Common myeloid progenitor, CD34-positive (primary cell): ENCODE results near the gene GPR85.

ENCODE experiments used
- CTCF ChIA-PET: fragments of 350-600 bp; sonication (Branson Sonifier 250); formaldehyde crosslinking; loops from one replicate; lab custom pipeline; 2021; ENCODE audit warnings: antibody characterized with exemption; lab: Charles Lee
- POLR2A ChIA-PET: fragments of 350-600 bp; sonication (Branson Sonifier 250); formaldehyde crosslinking; loops from one replicate; lab custom pipeline; 2021; ENCODE audit warnings: antibody characterized with exemption; lab: Charles Lee
- DNase-seq, 3 donors: peaks; one replicate each; pipeline versions ENCODE4 v3.0.0 to v3.0.0-alpha.2; 2013
- H3K27ac ChIP-seq, 2 experiments: 1 replicate in 1 of 2; 2 replicates in 1 of 2; pipeline ENCODE4 v1.7.0; 2013; ENCODE audit warnings: inconsistent platforms in 2 of 2, low read length in 2 of 2, mild to moderate bottlenecking in 2 of 2, low read depth in 1 of 2, moderate library complexity in 1 of 2; ENCODE audit not compliant: severe bottlenecking in 2 of 2, insufficient read depth in 1 of 2, poor library complexity in 1 of 2
- H3K27me3 ChIP-seq, 5 experiments: replicated peaks in 2 of 5; 1 replicate in 3 of 5; 2 replicates in 2 of 5; pipeline versions ENCODE4 v1.6.1 to v1.7.0; 2013; ENCODE audit warnings: low read length in 4 of 5, mild to moderate bottlenecking in 2 of 5, moderate library complexity in 2 of 5, inconsistent platforms in 1 of 5; ENCODE audit not compliant: insufficient read depth in 5 of 5, control insufficient read depth in 4 of 5
- H3K36me3 ChIP-seq, 4 experiments: 1 replicate in 2 of 4; 2 replicates in 2 of 4; pipeline versions ENCODE4 v1.6.1 to v1.7.0; 2013; ENCODE audit warnings: low read length in 3 of 4, control low read depth in 1 of 4, mild to moderate bottlenecking in 1 of 4; ENCODE audit not compliant: control insufficient read depth in 4 of 4, insufficient read depth in 4 of 4
- H3K4me1 ChIP-seq, 4 experiments: 1 replicate in 3 of 4; 2 replicates in 1 of 4; pipeline versions ENCODE4 v1.6.1 to v1.7.1; 2013; ENCODE audit warnings: low read length in 3 of 4, mild to moderate bottlenecking in 3 of 4, control low read depth in 1 of 4, inconsistent platforms in 1 of 4, moderate library complexity in 1 of 4; ENCODE audit not compliant: control insufficient read depth in 4 of 4, insufficient read depth in 4 of 4; ENCODE audit errors: control extremely low read depth in 1 of 4
- H3K4me3 ChIP-seq, 7 experiments: 1 replicate in 4 of 7; 2 replicates in 3 of 7; pipeline versions ENCODE4 v1.5.1 to v1.7.0; 2013; ENCODE audit warnings: mild to moderate bottlenecking in 7 of 7, low read length in 6 of 7, moderate library complexity in 6 of 7, inconsistent platforms in 2 of 7, low read depth in 2 of 7, control low read depth in 1 of 7; ENCODE audit not compliant: insufficient read depth in 4 of 7, control insufficient read depth in 1 of 7; ENCODE audit errors: extremely low read depth in 1 of 7
- H3K9me3 ChIP-seq, 5 experiments: 1 replicate in 4 of 5; 2 replicates in 1 of 5; pipeline versions ENCODE4 v1.6.1 to v1.7.1; 2013; ENCODE audit warnings: low read length in 4 of 5, mild to moderate bottlenecking in 2 of 5, inconsistent platforms in 1 of 5, low read depth in 1 of 5, moderate library complexity in 1 of 5; ENCODE audit not compliant: control insufficient read depth in 4 of 5, insufficient read depth in 2 of 5; ENCODE audit errors: control extremely low read depth in 1 of 5
- WGBS: methylation state at CpG from one replicate; pipeline ENCODE4 v1.1.5; 2013; ENCODE audit not compliant: insufficient coverage; 5-methylcytosine and 5-hydroxymethylcytosine counted together

The GPR85 gene

DNA sequence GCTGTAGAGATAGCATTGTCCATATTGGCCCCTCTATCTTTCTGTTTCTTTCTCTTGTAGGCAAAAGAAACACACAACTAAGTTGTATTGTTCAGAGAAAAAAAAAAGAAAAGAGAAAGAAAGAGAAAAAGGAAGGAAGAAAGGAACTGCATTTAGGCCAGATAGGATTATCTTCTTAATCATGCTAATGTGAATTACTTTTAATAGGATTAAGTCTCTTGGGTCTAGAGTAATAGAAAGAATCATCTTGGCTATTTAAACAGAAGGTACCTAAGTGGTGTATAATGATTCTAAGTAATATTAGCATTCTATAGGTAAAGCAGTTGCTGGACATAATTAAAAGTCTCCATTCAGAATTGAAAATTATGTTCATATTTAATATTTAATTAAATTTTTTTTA is 42.2 kb downstream of the GPR85 start:
- no peak for DNase-seq
- ChIA-PET POLR2A (no interaction called here), CTCF (no interaction called here)
- Histone ChIP-seq H3K27me3 (peaks cover 0 to 8% (median 2%) of the 10 kb centered on the region in 5 experiments), H3K4me1 (no peaks in the 10 kb centered on the region), H3K4me3 (no peak overlapping the region), H3K9me3 (no peaks in the 10 kb centered on the region), H3K27ac (no peak overlapping the region), H3K36me3 (no peaks in the 10 kb centered on the region)

DNA sequence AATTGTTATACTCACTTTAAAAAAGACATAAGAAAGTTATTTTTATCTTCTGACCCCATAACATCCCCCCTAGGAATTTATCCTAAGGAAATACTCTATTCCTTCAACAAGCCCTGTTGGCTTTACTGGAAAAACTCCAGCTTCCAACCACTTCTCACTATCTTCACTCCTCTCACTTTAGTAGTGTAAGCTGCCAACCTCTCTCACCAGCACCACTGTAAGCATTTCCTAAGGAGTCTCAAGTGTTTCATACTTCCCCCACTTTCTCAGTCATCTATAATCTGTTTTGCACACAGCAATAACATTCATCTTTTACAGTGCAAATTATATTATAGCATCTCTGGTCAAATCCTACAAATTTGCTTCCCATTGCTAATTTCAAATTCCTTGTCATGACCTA is 45.8 kb downstream of the GPR85 start:
- POLR2A ChIA-PET = no interaction called here
- CTCF ChIA-PET = no interaction called here
- no peak for DNase-seq
- Histone ChIP-seq H3K4me3 (no peak overlapping the region), H3K4me1 (no peaks in the 10 kb centered on the region), H3K9me3 (peaks cover 0 to 1% (median 0%) of the 10 kb centered on the region in 5 experiments), H3K36me3 (no peaks in the 10 kb centered on the region), H3K27me3 (peaks cover 0 to 6% (median 0%) of the 10 kb centered on the region in 5 experiments), H3K27ac (no peak overlapping the region)

DNA sequence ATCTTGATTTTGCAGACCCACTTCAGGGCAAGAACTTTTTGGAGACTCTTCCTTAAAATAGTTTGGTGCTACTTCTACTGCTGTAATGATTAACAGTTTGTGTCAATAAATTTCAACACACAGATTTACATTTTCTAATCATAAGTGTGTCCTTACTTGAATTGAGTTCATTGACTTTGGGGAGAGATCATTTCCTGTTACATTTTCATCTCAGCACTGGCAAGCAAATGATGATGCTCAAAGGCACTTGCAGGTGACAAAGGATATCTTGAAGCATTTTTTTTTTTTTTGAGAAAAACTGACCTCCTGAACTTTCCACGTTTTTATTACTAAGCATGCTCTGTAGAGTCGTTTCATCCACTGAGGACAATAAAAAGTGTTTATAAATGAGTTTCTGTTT is 52.7 kb downstream of the GPR85 start:
- Histone ChIP-seq H3K36me3 (no peaks in the 10 kb centered on the region), H3K9me3 (peaks cover 0 to 1% (median 0%) of the 10 kb centered on the region in 5 experiments), H3K4me1 (no peaks in the 10 kb centered on the region), H3K4me3 (no peak overlapping the region), H3K27me3 (peaks cover 0 to 3% (median 0%) of the 10 kb centered on the region in 5 experiments), H3K27ac (no peak overlapping the region)
- DNase-seq = no peak
- ChIA-PET CTCF (no interaction called here), POLR2A (no interaction called here)
- WGBS = no CpG with 5 or more reads among the region's 2 CpGs
